Endothelial cell (in vitro differentiated cells): ENCODE results near the gene GRM4. TPM values are rescaled to one million over a fixed set of nuclear protein-coding genes. Genes with fewer than 3 reads are reported as not detected.

Experiments used
- DNase-seq: peaks from one replicate; pipeline ENCODE4 v3.0.0; 2021; ENCODE audit warnings: low spot score
- H3K27ac Mint-ChIP-seq: one replicate; pipeline ENCODE4 v1.8.0; 2021; ENCODE audit warnings: mixed read lengths, inconsistent platforms; ENCODE audit not compliant: unreplicated experiment
- H3K27me3 Mint-ChIP-seq: one replicate; pipeline ENCODE4 v1.8.0; 2021; ENCODE audit warnings: mild to moderate bottlenecking, moderate library complexity, mixed read lengths, inconsistent platforms; ENCODE audit not compliant: unreplicated experiment
- H3K36me3 Mint-ChIP-seq: one replicate; pipeline ENCODE4 v1.8.0; 2021; ENCODE audit warnings: mild to moderate bottlenecking, low read depth, mixed read lengths, inconsistent platforms; ENCODE audit not compliant: unreplicated experiment
- H3K4me1 Mint-ChIP-seq: one replicate; pipeline ENCODE4 v1.8.0; 2021; ENCODE audit warnings: mild to moderate bottlenecking, mixed read lengths, inconsistent platforms; ENCODE audit not compliant: unreplicated experiment
- H3K4me3 Mint-ChIP-seq: one replicate; pipeline ENCODE4 v1.8.0; 2021; ENCODE audit warnings: mild to moderate bottlenecking, mixed read lengths, inconsistent platforms; ENCODE audit not compliant: unreplicated experiment
- H3K9me3 Mint-ChIP-seq: one replicate; pipeline ENCODE4 v1.8.0; 2021; ENCODE audit warnings: mixed read lengths, inconsistent platforms; ENCODE audit not compliant: unreplicated experiment
- total RNA-seq: library from RNA; stranded (reverse); fragmentation: NEBNext Ultra II Directional; extraction: Animal tissue kit (Norgen Biotek cat#: 25700); gene quantifications from one replicate; pipeline ENCODE4 v1.2.1, GENCODE V29; 2021; ENCODE audit not compliant: unreplicated experiment
- TF ChIP-seq, protein P1 (sequence below): fragments of 200-600 bp; sonication (generic); IDR thresholded peaks from one replicate; pipeline ENCODE4 v1.5.0; 2021; ENCODE audit warnings: antibody characterized with exemption; ENCODE audit not compliant: unreplicated experiment

Gene GRM4
- total RNA-seq, 1 donor from 2014 or later, result 2.6 TPM

DNA sequence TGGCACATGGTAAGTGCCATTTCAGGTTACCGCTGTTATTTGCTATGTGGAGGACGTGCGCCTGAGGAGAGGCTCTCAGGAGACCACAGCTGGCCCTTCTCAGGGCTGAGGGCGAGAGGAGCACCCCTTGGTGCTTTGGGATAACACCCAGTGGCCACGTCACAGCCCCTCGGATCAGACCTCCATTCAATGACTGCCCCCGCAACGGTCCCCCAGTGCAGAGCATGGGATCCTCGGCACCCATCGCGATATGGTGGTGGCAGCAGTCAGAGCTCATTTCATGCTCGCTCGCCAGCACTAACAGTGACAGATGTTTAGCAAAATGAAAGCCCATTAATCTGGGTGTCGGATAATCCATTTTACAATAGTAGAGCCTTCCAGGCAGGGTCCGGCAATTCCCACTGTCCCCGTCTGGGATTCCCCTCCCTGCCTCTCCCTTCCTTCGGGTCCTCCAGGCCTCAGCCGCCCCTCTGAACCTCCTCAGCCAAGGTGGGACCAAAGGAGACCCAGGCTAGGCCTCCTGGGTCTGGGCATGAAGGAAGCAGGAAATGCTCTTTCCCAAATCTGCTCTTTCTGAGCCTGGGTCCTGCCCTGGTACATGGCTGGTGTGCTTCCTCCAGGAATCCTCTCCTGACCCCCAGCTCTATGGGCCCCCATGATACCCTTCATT lies 117.1 kb downstream of the GRM4 start:
- Mint-ChIP-seq H3K4me3 (no peak overlapping the region), H3K4me1 (peaks cover 8% of the 10 kb centered on the region), H3K27ac (no peak overlapping the region), H3K27me3 (no peaks in the 10 kb centered on the region), H3K36me3 (peaks cover 5% of the 10 kb centered on the region), H3K9me3 (no peaks in the 10 kb centered on the region)
- DNase-seq, result no peak
- TF ChIP-seq, protein P1, sequence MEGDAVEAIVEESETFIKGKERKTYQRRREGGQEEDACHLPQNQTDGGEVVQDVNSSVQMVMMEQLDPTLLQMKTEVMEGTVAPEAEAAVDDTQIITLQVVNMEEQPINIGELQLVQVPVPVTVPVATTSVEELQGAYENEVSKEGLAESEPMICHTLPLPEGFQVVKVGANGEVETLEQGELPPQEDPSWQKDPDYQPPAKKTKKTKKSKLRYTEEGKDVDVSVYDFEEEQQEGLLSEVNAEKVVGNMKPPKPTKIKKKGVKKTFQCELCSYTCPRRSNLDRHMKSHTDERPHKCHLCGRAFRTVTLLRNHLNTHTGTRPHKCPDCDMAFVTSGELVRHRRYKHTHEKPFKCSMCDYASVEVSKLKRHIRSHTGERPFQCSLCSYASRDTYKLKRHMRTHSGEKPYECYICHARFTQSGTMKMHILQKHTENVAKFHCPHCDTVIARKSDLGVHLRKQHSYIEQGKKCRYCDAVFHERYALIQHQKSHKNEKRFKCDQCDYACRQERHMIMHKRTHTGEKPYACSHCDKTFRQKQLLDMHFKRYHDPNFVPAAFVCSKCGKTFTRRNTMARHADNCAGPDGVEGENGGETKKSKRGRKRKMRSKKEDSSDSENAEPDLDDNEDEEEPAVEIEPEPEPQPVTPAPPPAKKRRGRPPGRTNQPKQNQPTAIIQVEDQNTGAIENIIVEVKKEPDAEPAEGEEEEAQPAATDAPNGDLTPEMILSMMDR, result no peak

DNA sequence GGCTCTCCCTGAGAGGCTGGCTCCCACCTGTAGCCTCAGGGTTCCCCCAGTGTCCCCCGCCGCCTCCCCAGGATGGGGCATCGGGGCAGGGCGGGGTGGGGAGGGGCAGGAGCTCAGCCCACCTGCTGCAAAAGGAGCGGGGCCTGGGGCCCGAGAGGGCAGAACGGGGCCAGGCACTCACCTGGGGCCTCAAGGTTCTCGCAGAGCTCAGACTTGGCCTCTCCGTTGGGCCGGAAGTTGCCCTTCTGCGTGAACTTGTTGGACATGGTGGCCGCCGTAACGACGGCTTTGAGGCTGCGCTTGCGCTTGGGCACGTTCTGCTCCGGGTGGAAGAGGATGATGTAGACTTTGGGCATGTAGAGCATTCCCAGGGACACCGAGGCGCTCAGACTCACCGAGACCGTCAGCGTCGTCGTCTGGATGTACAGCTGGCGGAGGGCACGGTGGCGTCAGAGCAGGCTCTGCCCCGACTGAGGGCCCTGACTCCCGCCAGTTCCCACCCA lies 117.9 kb downstream of the GRM4 start:
- no peak for DNase-seq
- peaks cover 8% of the 10 kb centered on the region for H3K36me3 Mint-ChIP-seq
- no peak overlapping the region for H3K4me3 Mint-ChIP-seq
- peaks cover 2% of the 10 kb centered on the region for H3K27me3 Mint-ChIP-seq
- TF ChIP-seq, protein P1, result peak; percentile 43
- H3K9me3 Mint-ChIP-seq, result no peaks in the 10 kb centered on the region
- H3K4me1 Mint-ChIP-seq, result peaks cover 8% of the 10 kb centered on the region
- no peak overlapping the region for H3K27ac Mint-ChIP-seq

DNA sequence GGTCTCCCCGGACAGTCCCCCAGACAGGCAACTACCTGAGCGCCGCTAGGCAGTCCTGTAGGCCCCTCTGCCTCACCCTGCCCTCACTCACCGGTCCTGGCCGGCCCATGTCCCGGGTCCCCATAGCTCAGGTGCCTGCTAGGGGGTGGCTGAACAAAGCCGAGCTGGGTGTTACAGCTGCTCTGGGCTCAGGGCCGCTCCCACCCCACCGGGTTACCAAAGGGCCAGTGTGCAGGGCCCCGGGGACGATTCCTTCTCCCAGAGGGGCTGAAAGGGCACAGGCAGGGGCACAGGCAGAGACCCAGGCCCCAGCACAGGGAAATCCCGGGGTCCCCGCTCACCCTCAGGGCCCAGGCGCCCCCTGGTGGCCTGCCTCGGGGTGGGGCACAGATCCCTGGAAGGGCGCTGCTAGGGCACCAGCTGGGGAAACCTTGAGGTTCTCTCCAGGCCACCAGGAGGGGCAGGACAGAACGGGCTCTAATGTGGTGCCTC lies 118.4 kb downstream of the GRM4 start:
- Mint-ChIP-seq H3K4me1 (peaks cover 8% of the 10 kb centered on the region), H3K36me3 (peaks cover 10% of the 10 kb centered on the region), H3K9me3 (no peaks in the 10 kb centered on the region), H3K27ac (no peak overlapping the region), H3K4me3 (no peak overlapping the region), H3K27me3 (peaks cover 3% of the 10 kb centered on the region)
- TF ChIP-seq, protein P1, result peak; percentile 93
- DNase-seq, result peak; percentile 86

DNA sequence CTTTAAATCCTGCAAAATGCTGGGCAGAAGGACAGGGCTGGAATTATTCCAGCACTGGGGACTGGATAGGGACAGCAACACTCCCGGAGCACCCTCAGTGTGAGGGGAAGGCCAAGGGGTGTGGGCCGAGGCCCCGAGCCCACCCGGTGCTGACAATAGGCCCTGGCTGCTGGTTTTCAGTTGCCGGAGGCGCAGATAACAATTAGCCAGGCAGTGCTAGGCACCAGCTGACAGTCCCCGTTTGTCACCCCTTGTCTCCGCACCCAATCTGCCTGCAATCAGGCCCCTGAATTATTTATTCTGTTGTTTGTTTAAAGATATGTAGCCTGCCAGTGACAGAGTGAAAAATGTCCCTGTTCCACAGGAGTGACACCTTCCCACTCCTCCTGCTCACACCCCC lies 120.0 kb downstream of the GRM4 start:
- no peaks in the 10 kb centered on the region for H3K4me1 Mint-ChIP-seq
- H3K36me3 Mint-ChIP-seq, result peaks cover 4% of the 10 kb centered on the region
- no peak for DNase-seq
- peaks cover 3% of the 10 kb centered on the region for H3K27me3 Mint-ChIP-seq
- H3K27ac Mint-ChIP-seq, result no peak overlapping the region
- no peak overlapping the region for H3K4me3 Mint-ChIP-seq
- TF ChIP-seq, protein P1, result no peak
- no peaks in the 10 kb centered on the region for H3K9me3 Mint-ChIP-seq

DNA sequence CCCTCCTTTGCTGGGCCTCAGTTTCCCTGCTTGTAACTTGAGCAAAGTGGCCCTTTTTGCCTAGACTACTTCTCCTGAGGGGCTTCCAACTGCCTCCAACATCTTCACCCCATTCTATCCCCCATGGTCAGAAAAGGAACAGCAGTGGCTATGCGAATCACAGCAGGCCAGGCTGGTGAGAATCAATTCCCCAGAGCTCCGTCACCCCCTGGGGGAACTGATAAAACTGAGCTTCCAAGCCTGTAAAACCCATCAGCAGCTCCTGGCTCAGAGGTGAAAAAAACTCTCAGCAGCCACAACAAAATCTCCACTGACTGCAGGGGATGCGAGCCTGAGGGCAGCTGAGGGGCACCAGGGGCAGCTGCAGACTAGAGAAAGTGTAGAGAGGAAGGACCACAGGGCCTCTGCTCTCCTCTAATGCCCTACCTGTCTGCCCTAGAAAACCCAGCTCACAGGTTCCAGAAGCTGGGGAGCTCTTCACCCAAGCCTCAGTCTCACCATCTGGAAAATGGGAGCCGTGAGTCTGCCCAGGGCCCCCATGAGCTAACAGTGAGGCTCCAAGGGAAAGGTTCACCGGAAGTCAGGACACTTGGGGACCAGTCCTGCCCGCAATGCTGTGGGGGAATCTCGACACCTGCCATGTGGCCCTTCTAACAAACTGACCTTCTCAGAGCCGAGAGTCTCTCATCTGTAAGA lies 120.6 kb downstream of the GRM4 start:
- DNase-seq, result no peak
- no peak overlapping the region for H3K27ac Mint-ChIP-seq
- no peaks in the 10 kb centered on the region for H3K4me1 Mint-ChIP-seq
- H3K9me3 Mint-ChIP-seq, result no peaks in the 10 kb centered on the region
- no peak overlapping the region for H3K4me3 Mint-ChIP-seq
- peaks cover 3% of the 10 kb centered on the region for H3K27me3 Mint-ChIP-seq
- TF ChIP-seq, protein P1, result no peak
- H3K36me3 Mint-ChIP-seq, result peaks cover 4% of the 10 kb centered on the region
